Hepatic stellate cell (primary cell): Measurements from ENCODE around the gene TXNRD3.

Experiments
- DNase-seq: peaks from one replicate; pipeline ENCODE4 v3.0.0; 2011; ENCODE audit warnings: low spot score

The TXNRD3 gene

DNA sequence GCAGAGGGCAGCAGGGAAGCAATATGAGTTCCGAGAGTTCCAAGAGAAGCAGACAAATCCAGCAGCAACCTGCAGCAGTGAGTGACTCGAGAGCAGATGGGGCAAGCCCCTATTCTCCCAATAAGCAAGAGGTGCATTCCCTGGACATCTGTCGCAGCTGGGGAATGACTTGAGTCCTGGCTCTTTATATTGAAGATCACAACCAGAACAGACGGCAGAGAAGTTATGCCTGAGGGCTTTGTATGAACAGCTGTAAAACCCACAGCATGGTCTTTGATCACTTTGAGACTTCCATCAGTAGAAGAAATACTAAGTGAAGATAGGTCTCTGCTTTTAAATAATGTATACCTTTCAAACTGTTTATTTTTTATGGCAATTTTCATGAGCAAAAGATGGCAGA is 72.6 kb downstream of the TXNRD3 start:
- no peak for DNase-seq

- no peak for DNase-seq
These were observed 73.4 kb downstream of the TXNRD3 start for GRCh38 chr3:126581569-126581968.

DNA sequence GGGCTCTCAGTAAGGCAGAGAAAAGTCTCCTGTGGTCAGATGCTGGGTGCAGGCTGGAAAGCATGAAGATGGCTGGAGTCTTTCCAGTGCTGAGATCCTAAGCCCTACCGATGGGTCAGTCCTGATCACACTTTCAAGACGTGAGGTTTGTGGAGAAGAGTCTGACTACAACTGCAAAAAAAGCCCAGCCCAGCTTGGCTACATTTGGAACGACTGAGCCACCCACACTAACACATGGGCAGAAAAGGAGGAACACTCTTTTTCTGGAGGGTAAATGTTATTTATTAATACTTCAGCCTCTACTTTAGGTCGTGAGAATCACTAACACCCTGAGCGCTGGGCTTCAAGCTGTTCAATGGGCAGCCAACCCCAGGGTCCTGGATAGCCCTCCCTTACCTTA is 74.2 kb downstream of the TXNRD3 start:
- no peak for DNase-seq

GRCh38 chr3:126578702-126579101 is 76.2 kb downstream of the TXNRD3 start:
- no peak for DNase-seq

DNA sequence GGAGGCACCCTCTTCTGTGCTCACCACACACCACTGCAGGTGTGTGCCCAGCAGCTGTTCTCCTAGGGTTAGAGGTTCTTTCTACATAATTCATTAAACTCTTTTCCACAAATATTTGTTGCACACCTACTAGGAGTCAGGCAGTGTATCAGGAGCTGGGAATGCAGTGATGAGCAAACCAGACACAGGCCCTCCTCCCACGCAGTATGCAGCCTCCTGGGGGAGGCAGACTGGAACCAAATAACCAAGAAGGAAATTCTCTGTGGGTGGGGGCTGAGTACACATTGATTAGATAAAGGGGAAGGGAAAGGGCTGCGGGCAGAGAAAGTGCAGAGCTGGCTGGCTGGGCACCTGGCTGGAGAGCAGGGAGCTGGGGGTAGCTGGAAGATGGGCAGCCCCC is 77.7 kb downstream of the TXNRD3 start:
- no peak for DNase-seq

DNA sequence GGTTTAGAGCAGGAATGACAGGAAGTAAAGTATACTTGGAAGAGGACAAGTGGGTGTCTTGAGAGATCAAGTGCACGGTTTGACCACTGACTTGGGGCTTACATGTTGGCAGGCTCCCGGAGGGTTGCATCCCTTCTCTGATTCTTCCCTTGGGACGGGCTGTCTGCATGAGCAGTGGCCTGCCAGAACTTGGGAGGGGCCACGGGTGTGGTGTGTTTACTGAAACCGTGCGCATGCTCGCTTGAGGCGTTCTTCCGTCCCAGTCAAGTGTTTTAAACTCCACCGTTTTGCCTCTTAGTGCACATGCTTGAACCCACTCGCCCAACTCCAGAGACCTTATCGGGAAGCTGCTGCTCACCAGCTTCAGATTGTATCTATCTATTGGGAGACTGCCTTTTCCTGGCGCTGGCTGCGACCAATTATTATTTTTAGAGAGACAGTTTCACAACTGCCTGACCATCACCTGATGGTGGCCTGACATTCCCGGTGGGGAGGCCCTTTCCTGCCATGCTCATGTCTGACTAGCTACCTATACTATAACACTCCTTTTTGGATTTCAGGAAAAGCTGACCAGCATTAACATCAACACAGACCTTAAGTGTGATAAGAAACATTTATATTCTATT is 81.3 kb downstream of the TXNRD3 start:
- DNase-seq, result no peak

- DNase-seq, result no peak
These were observed 83.8 kb downstream of the TXNRD3 start for GRCh38 chr3:126571078-126571477.

DNA sequence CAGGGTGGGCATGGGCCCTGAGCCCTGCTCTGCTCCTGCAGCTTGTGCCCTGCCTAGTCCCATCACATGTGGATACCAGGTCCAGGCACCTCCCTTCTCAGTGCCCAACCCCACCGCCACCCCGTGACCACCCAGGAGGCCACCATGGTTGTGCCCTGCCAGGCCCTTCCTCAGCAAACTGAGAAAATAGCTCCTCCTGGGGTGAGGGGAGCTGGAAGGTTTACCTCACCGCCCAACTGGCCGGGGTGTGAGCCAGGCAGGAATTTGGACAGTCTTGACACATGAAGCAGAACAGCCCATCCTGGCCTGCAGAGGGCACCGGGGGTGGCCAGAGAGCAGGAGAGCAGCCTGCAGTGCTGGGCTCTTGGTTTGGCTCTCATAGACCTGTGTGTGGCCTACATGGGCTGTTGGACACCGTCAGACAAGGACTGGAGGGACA is 84.8 kb downstream of the TXNRD3 start:
- no peak for DNase-seq

GRCh38 chr3:126569390-126569975 is 85.4 kb downstream of the TXNRD3 start:
- DNase-seq, result no peak

- no peak for DNase-seq
These were observed 86.1 kb downstream of the TXNRD3 start for GRCh38 chr3:126568776-126569342.

DNA sequence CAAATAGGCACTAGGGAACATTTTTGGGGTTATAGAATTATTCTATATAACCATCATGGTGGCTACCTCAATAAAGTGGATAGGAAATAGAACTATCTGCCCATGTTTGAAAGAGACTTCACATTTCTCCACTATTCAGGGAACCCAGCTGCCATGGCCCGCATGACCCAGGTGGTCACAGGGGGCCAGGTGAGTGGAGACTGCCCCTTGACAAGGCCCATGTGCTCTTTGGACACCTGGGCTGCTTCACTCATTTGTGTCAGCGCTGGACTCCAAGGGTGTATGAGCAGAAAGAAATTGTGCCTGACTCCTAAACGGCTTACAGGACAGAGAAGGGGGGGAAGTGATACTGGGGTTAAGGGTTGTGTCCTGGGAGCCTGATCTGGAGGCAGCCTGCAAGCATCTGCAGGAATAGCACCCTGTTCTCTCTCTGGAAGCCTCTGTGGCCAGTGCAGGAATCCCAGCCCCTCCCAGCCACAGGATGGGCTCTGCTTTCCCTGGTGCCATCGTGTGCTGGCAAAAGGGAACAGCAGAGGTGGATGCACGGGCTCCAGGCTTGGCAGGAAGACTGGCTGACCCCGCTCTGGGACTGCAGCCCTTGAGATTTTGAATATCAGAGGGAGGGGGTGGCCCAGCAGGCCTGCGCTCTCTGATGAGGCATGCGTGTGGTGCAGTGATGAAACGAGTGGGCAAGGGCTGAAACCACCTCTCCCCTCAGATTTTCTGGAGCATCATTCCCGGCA is 87.1 kb downstream of the TXNRD3 start:
- no peak for DNase-seq

- no peak for DNase-seq
These were observed 92.1 kb downstream of the TXNRD3 start for GRCh38 chr3:126562737-126563276.

- DNase-seq, result no peak
These were observed 96.4 kb downstream of the TXNRD3 start, which contains the start of gene C3orf22 for GRCh38 chr3:126558336-126559071. Gene C3orf22, minus strand, starts transcription at chr3:126558932. Its CDS starts 5,542 bp downstream, at chr3:126553390.

DNA sequence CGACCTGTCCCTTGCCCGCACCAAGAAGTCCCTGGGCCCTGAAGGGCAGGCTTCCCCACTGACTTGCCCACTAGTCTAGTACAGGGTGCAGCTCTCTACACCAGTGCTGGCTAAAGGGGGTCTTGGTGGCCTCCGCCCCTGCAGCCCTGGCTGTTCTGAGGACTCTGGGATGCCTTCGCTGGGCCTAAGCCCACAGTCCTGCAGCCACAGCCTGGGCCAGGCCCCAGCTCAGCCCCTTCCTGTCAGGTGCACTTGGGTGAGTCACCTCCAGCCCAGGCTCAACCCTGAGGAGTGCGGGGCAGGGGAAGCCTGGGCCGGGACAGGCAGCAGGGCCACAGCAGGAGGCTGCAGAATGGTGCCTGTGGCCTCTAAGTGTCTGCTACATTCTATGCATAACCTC is 97.2 kb downstream of the TXNRD3 start:
- DNase-seq, result no peak

DNA sequence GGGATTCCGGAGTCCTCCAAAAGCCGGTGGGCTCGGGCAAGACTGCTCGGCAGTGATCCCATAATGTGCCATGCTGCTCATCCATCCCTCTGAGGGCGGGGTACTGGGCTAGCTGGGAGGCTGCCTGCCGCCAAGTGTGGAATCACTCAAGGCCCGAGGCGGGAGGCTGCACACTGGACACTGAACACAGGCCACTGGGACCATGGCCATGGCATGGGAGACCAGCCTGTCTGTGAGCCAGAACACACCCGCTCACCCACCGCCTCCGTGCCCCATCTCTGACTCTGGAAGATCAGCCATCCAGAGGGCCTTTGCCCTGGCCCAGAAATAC is 97.5 kb downstream of the TXNRD3 start:
- no peak for DNase-seq
